CD4-positive, alpha-beta T cell treated with Interferon alpha-2 for 1 hour (primary cell): ENCODE results near the gene GDF10.
A peak's percentile ranks its signal among the peaks of the same experiment; 100 is the strongest.

ENCODE experiments used
- DNase-seq, 2 donors: peaks; one replicate each; pipeline ENCODE4 v3.0.0-alpha.2; 2020 to 2022

GDF10 gene

GRCh38 chr10:47356708-47357107 is 56.7 kb downstream of the GDF10 start:
- DNase-seq = no peak

- DNase-seq = no peak
Observed at GRCh38 chr10:47357131-47357582, 57.2 kb downstream of the GDF10 start.

- DNase-seq = no peak
Observed at GRCh38 chr10:47357911-47358310, 57.9 kb downstream of the GDF10 start.

GRCh38 chr10:47358457-47358856 is 58.5 kb downstream of the GDF10 start:
- no peak for DNase-seq

- no peak for DNase-seq
Observed at GRCh38 chr10:47359101-47359500, 59.1 kb downstream of the GDF10 start.

- DNase-seq = no peak
Observed at GRCh38 chr10:47359626-47360418, 59.8 kb downstream of the GDF10 start.

- DNase-seq = no peak
Observed at GRCh38 chr10:47360419-47361040, 60.5 kb downstream of the GDF10 start.

- DNase-seq = peak in 1 of 2 donors; percentile 15
Observed at GRCh38 chr10:47361293-47361692, 61.3 kb downstream of the GDF10 start.

- DNase-seq = no peak
Observed at GRCh38 chr10:47362199-47362598, 62.2 kb downstream of the GDF10 start.
